BJ (cell line): Measurements from ENCODE around the gene TOP2A. TPM values are rescaled to one million over a fixed set of nuclear protein-coding genes. Genes with fewer than 3 reads are reported as not detected.

Experiments
- CTCF ChIA-PET: fragments of 350-600 bp; formaldehyde crosslinking; extraction: SDS; loops from one replicate; lab custom pipeline; 2021; ENCODE audit warnings: antibody characterized with exemption, inconsistent platforms; lab: Yijun Ruan, JAX
- POLR2A ChIA-PET: fragments of 300-600 bp; sonication (Branson Sonifier 250); formaldehyde crosslinking; extraction: SDS; loops from one replicate; lab custom pipeline; 2021; ENCODE audit warnings: antibody characterized with exemption; lab: Charles Lee
- DNase-seq: peaks from one replicate; pipeline ENCODE4 v3.0.0-alpha.2; 2011; ENCODE audit warnings: low read depth
- H3K27me3 ChIP-seq: 2 replicates; pipeline ENCODE4 v1.6.0; 2011; ENCODE audit warnings: low read length; ENCODE audit not compliant: control insufficient read depth, insufficient read depth
- H3K36me3 ChIP-seq: 2 replicates; pipeline ENCODE4 v1.5.1; 2011; ENCODE audit warnings: low read length; ENCODE audit not compliant: control insufficient read depth, insufficient read depth
- H3K4me3 ChIP-seq: 2 replicates; pipeline ENCODE4 v1.5.1; 2011; ENCODE audit warnings: low read depth, mild to moderate bottlenecking, control low read depth, low read length
- CTCF ChIP-seq: IDR thresholded peaks from 2 replicates; pipeline ENCODE4 v1.5.1; 2011; ENCODE audit warnings: low read depth, mild to moderate bottlenecking, control low read depth, inconsistent platforms, low read length, moderate library complexity; ENCODE audit not compliant: insufficient read depth
- polyA plus RNA-seq: library from polyadenylated mRNA; depleted of rRNA; stranded (reverse); fragments of >200 nt; gene quantifications from 2 replicates; pipeline ENCODE4 v1.2.3, GENCODE V29; 2011

TOP2A gene
- polyA plus RNA-seq, 1 experiment = 31.8 TPM

- peaks cover 37% of the 10 kb centered on the region for H3K36me3 ChIP-seq
- peak; percentile 55 for DNase-seq
- POLR2A ChIA-PET = no interaction called here
- no peaks in the 10 kb centered on the region for H3K27me3 ChIP-seq
- no peak for TF ChIP-seq CTCF
- no peak overlapping the region for H3K4me3 ChIP-seq
- CTCF ChIA-PET = interaction anchor here (1.3 to 3.7 kb wide), 6 partner anchors 10 to 1214 kb away, joined by 4 to 18 read pairs (median 10); no protein-coding TSS in a partner anchor
Observed at GRCh38 chr17:40452216-40452787, 34.6 kb upstream of the TOP2A start.

- POLR2A ChIA-PET = interaction anchor here (0.6 to 1.1 kb wide), 5 partner anchors 9 to 573 kb away, joined by 3 to 18 read pairs (median 4); no protein-coding TSS in a partner anchor
- no peaks in the 10 kb centered on the region for H3K27me3 ChIP-seq
- peaks cover 39% of the 10 kb centered on the region for H3K36me3 ChIP-seq
- peak; percentile 79 for DNase-seq
- TF ChIP-seq CTCF = no peak
- H3K4me3 ChIP-seq = no peak overlapping the region
- CTCF ChIA-PET = interaction anchor here (0.6 to 3.7 kb wide), 10 partner anchors 9 to 1215 kb away, joined by 3 to 18 read pairs (median 4); partner anchors contain the start of gene GJD3
Observed at GRCh38 chr17:40451420-40451819, 33.7 kb upstream of the TOP2A start.

- CTCF ChIA-PET = interaction anchor here (0.6 to 3.9 kb wide), 17 partner anchors 8 to 1548 kb away, joined by 3 to 24 read pairs (median 4); partner anchors contain the start of gene TOP2A
- peak; percentile 70 for TF ChIP-seq CTCF
- Histone ChIP-seq H3K36me3 (peaks cover 36% of the 10 kb centered on the region), H3K4me3 (no peak overlapping the region), H3K27me3 (no peaks in the 10 kb centered on the region)
- no peak for DNase-seq
- POLR2A ChIA-PET = interaction anchor here (0.6 to 0.7 kb wide), 2 partner anchors 14 to 102 kb away, joined by 5 to 6 read pairs; no protein-coding TSS in a partner anchor
Observed at GRCh38 chr17:40450175-40450574, 32.5 kb upstream of the TOP2A start.

- Histone ChIP-seq H3K4me3 (peak overlapping the region; percentile 95), H3K36me3 (peaks cover 31% of the 10 kb centered on the region), H3K27me3 (no peaks in the 10 kb centered on the region)
- no peak for TF ChIP-seq CTCF
- CTCF ChIA-PET = interaction anchor here (1.1 to 3.9 kb wide), 9 partner anchors 9 to 112 kb away, joined by 4 to 24 read pairs (median 6); no protein-coding TSS in a partner anchor
- DNase-seq = no peak
- POLR2A ChIA-PET = interaction anchor here (0.6 to 1.7 kb wide), 4 partner anchors 49 to 1487 kb away, joined by 3 to 5 read pairs (median 4); no protein-coding TSS in a partner anchor
Observed at GRCh38 chr17:40448639-40449261, 31.1 kb upstream of the TOP2A start.

GRCh38 chr17:40448213-40448638 is 30.5 kb upstream of the TOP2A start:
- ChIA-PET CTCF (interaction anchor here (1.1 to 3.9 kb wide), 6 partner anchors 9 to 108 kb away, joined by 3 to 24 read pairs (median 8); no protein-coding TSS in a partner anchor), POLR2A (interaction anchor here (0.6 to 1.7 kb wide), 4 partner anchors 50 to 1146 kb away, joined by 3 to 5 read pairs (median 4); no protein-coding TSS in a partner anchor)
- no peak for TF ChIP-seq CTCF
- Histone ChIP-seq H3K27me3 (no peaks in the 10 kb centered on the region), H3K36me3 (peaks cover 27% of the 10 kb centered on the region), H3K4me3 (peak overlapping the region; percentile 95)
- DNase-seq = no peak
